ENCODE results near the gene CCNH. TPM values are rescaled to one million over a fixed set of nuclear protein-coding genes. Genes with fewer than 3 reads are reported as not detected.

The CCNH gene
- total RNA-seq, 2 experiments from 2014 or later: 61.4 to 68.0 TPM

- no peaks in the 10 kb centered on the region for H3K9me3 Mint-ChIP-seq
- peaks cover 33% of the 10 kb centered on the region for H3K4me1 Mint-ChIP-seq
- DNase-seq: peak; percentile 7
- H3K36me3 Mint-ChIP-seq: peaks cover 31% of the 10 kb centered on the region
- peak overlapping the region; percentile 100 for H3K4me3 Mint-ChIP-seq
- peak overlapping the region; percentile 94 for H3K27ac Mint-ChIP-seq
- no peaks in the 10 kb centered on the region for H3K27me3 Mint-ChIP-seq
Observed at GRCh38 chr5:87411973-87412629, 629 bp downstream of the CCNH start.

GRCh38 chr5:87411586-87411972 lies 1.2 kb downstream of the CCNH start:
- H3K36me3 Mint-ChIP-seq: peaks cover 36% of the 10 kb centered on the region
- DNase-seq: no peak
- peaks cover 39% of the 10 kb centered on the region for H3K4me1 Mint-ChIP-seq
- H3K27ac Mint-ChIP-seq: peak overlapping the region; percentile 94
- peak overlapping the region; percentile 100 for H3K4me3 Mint-ChIP-seq
- no peaks in the 10 kb centered on the region for H3K27me3 Mint-ChIP-seq
- no peaks in the 10 kb centered on the region for H3K9me3 Mint-ChIP-seq

GRCh38 chr5:87410931-87411330 lies 1.8 kb downstream of the CCNH start:
- no peak for DNase-seq
- peak overlapping the region; percentile 76 for H3K27ac Mint-ChIP-seq
- peaks cover 43% of the 10 kb centered on the region for H3K4me1 Mint-ChIP-seq
- no peaks in the 10 kb centered on the region for H3K27me3 Mint-ChIP-seq
- H3K36me3 Mint-ChIP-seq: peaks cover 42% of the 10 kb centered on the region
- H3K9me3 Mint-ChIP-seq: no peaks in the 10 kb centered on the region
- peak overlapping the region; percentile 85 for H3K4me3 Mint-ChIP-seq

GRCh38 chr5:87408204-87408603 lies 4.5 kb downstream of the CCNH start:
- DNase-seq: no peak
- Mint-ChIP-seq H3K36me3 (peaks cover 54% of the 10 kb centered on the region), H3K4me3 (no peak overlapping the region), H3K27ac (no peak overlapping the region), H3K9me3 (no peaks in the 10 kb centered on the region), H3K27me3 (no peaks in the 10 kb centered on the region), H3K4me1 (peaks cover 56% of the 10 kb centered on the region)

- peak overlapping the region; percentile 83 for H3K27ac Mint-ChIP-seq
- no peaks in the 10 kb centered on the region for H3K27me3 Mint-ChIP-seq
- no peak for DNase-seq
- H3K9me3 Mint-ChIP-seq: no peaks in the 10 kb centered on the region
- peaks cover 58% of the 10 kb centered on the region for H3K36me3 Mint-ChIP-seq
- peak overlapping the region; percentile 14 for H3K4me3 Mint-ChIP-seq
- H3K4me1 Mint-ChIP-seq: peaks cover 52% of the 10 kb centered on the region
Observed at GRCh38 chr5:87405472-87406155, 7.1 kb downstream of the CCNH start.

GRCh38 chr5:87404359-87404758 lies 8.4 kb downstream of the CCNH start:
- Mint-ChIP-seq H3K4me1 (peaks cover 55% of the 10 kb centered on the region), H3K9me3 (no peaks in the 10 kb centered on the region), H3K27ac (peak overlapping the region; percentile 16)

GRCh38 chr5:87403899-87404298 lies 8.8 kb downstream of the CCNH start:
- Mint-ChIP-seq H3K27me3 (no peaks in the 10 kb centered on the region), H3K4me1 (peaks cover 53% of the 10 kb centered on the region), H3K36me3 (peaks cover 59% of the 10 kb centered on the region), H3K9me3 (no peaks in the 10 kb centered on the region), H3K4me3 (no peak overlapping the region), H3K27ac (no peak overlapping the region)
- no peak for DNase-seq

More at GRCh38 chr5:87404359-87404758, 8.4 kb downstream of the CCNH start:
- no peak for DNase-seq
- Mint-ChIP-seq H3K36me3 (peaks cover 58% of the 10 kb centered on the region), H3K4me3 (no peak overlapping the region), H3K27me3 (no peaks in the 10 kb centered on the region)

- Mint-ChIP-seq H3K4me3 (no peak overlapping the region), H3K27ac (no peak overlapping the region), H3K4me1 (peaks cover 50% of the 10 kb centered on the region), H3K27me3 (no peaks in the 10 kb centered on the region), H3K36me3 (peaks cover 58% of the 10 kb centered on the region), H3K9me3 (no peaks in the 10 kb centered on the region)
- DNase-seq: no peak
Observed at GRCh38 chr5:87403409-87403808, 9.3 kb downstream of the CCNH start.

GRCh38 chr5:87401626-87402025 lies 11.1 kb downstream of the CCNH start:
- Mint-ChIP-seq H3K27ac (no peak overlapping the region), H3K4me3 (no peak overlapping the region), H3K36me3 (peaks cover 45% of the 10 kb centered on the region), H3K4me1 (peaks cover 40% of the 10 kb centered on the region), H3K9me3 (no peaks in the 10 kb centered on the region), H3K27me3 (no peaks in the 10 kb centered on the region)
- no peak for DNase-seq

- Mint-ChIP-seq H3K27ac (no peak overlapping the region), H3K4me1 (peaks cover 33% of the 10 kb centered on the region), H3K27me3 (no peaks in the 10 kb centered on the region), H3K4me3 (no peak overlapping the region), H3K9me3 (no peaks in the 10 kb centered on the region), H3K36me3 (peaks cover 39% of the 10 kb centered on the region)
- no peak for DNase-seq
Observed at GRCh38 chr5:87400305-87400899, 12.3 kb downstream of the CCNH start.

- Mint-ChIP-seq H3K27me3 (no peaks in the 10 kb centered on the region), H3K27ac (peak overlapping the region; percentile 45), H3K4me3 (no peak overlapping the region), H3K36me3 (peaks cover 39% of the 10 kb centered on the region), H3K9me3 (no peaks in the 10 kb centered on the region), H3K4me1 (peaks cover 30% of the 10 kb centered on the region)
- DNase-seq: no peak
Observed at GRCh38 chr5:87399720-87400119, 13.0 kb downstream of the CCNH start.

GRCh38 chr5:87398981-87399614 lies 13.6 kb downstream of the CCNH start:
- Mint-ChIP-seq H3K9me3 (no peaks in the 10 kb centered on the region), H3K27me3 (no peaks in the 10 kb centered on the region), H3K4me3 (no peak overlapping the region), H3K27ac (no peak overlapping the region), H3K36me3 (peaks cover 38% of the 10 kb centered on the region), H3K4me1 (peaks cover 25% of the 10 kb centered on the region)
- no peak for DNase-seq

GRCh38 chr5:87394411-87395165 lies 18.1 kb downstream of the CCNH start:
- DNase-seq: no peak
- peaks cover 44% of the 10 kb centered on the region for H3K36me3 Mint-ChIP-seq
- H3K9me3 Mint-ChIP-seq: no peaks in the 10 kb centered on the region
- H3K4me3 Mint-ChIP-seq: no peak overlapping the region
- H3K27ac Mint-ChIP-seq: peak overlapping the region; percentile 8
- H3K27me3 Mint-ChIP-seq: no peaks in the 10 kb centered on the region
- H3K4me1 Mint-ChIP-seq: peaks cover 26% of the 10 kb centered on the region

GRCh38 chr5:87393331-87393730 lies 19.4 kb downstream of the CCNH start:
- Mint-ChIP-seq H3K36me3 (peaks cover 41% of the 10 kb centered on the region), H3K4me1 (peaks cover 22% of the 10 kb centered on the region), H3K9me3 (no peaks in the 10 kb centered on the region), H3K4me3 (no peak overlapping the region), H3K27ac (no peak overlapping the region), H3K27me3 (no peaks in the 10 kb centered on the region)
- no peak for DNase-seq

GRCh38 chr5:87392801-87393200 lies 19.9 kb downstream of the CCNH start:
- Mint-ChIP-seq H3K4me1 (peaks cover 22% of the 10 kb centered on the region), H3K27me3 (no peaks in the 10 kb centered on the region), H3K27ac (peak overlapping the region; percentile 78), H3K4me3 (no peak overlapping the region), H3K9me3 (no peaks in the 10 kb centered on the region), H3K36me3 (peaks cover 41% of the 10 kb centered on the region)
- no peak for DNase-seq
